Glomerular visceral epithelial cell (primary cell): ENCODE results near the gene RIPOR2.
"Not testable (repeated sequence)": the region's sequence is repeated elsewhere in the genome, so short reads cannot be mapped to it uniquely, and the experiment has no call there.

ENCODE experiments used
- DNase-seq: peaks from one replicate; pipeline ENCODE4 v3.0.0-alpha.2; 2016; ENCODE audit errors: extremely low spot score

Gene RIPOR2

DNA sequence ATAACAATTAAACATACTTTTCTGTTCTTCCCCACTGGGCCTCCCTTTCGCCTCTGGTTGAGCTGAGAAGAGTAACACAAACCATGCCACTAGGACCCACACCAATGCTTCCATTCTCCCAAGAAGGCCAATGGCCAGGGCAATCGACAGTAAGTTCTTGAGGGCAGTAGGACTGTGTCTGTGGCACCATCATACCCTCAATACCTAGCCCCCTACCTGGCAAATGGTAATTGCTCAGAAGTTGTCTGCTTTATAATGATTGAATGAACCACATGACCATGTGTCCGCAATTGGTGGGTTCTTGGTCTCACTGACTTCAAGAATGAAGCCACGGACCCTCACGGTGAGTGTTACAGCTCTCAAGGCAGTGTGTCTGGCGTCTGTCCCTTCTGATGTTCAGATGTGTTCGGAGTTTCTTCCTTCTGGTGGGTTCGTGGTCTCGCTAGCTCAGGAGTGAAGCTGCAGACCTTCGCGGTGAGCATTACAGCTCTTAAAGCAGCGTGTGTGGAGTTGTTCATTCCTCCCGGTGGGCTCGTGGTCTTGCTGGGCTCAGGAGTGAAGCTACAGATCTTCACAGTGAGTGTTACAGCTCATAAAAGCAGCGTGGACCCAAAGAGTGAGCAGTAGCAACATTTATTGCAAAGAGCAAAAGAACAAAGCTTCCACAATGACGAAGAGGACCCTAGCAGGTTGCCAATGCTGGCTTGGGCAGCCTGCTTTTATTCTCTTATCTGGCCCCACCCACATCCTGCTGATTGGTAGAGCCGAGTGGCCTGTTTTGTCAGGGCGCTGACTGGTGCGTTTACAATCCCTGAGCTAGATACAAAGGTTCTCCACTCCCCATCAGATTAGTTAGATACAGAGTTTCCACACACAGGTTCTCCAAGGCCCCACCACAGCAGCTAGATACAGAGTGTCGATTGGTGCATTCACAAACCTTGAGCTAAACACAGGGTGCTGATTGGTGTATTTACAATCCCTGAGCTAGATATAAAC is 170.6 kb downstream of the RIPOR2 start:
- not testable (repeated sequence) for DNase-seq

DNA sequence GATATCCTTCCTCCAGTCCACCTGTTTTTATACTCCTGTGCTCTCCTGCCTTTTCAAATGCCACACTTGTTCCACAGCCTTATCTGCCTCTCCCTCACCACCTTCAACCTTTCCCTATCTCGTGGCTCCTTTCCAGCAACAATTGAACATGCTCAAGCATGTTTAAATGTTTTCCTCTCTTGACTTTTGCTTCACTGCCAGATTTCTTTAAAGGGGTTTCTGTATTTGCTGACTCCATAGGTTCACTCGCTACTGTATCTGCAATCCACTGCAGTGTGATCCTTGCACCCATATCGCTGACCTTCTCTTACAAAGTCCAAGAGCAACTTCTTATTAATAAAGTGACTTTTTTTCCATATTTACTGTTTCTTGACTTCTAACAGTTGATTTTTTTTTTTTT is 172.2 kb downstream of the RIPOR2 start:
- no peak for DNase-seq

GRCh38 chr6:24761851-24762250 is 173.9 kb downstream of the RIPOR2 start:
- DNase-seq: no peak

DNA sequence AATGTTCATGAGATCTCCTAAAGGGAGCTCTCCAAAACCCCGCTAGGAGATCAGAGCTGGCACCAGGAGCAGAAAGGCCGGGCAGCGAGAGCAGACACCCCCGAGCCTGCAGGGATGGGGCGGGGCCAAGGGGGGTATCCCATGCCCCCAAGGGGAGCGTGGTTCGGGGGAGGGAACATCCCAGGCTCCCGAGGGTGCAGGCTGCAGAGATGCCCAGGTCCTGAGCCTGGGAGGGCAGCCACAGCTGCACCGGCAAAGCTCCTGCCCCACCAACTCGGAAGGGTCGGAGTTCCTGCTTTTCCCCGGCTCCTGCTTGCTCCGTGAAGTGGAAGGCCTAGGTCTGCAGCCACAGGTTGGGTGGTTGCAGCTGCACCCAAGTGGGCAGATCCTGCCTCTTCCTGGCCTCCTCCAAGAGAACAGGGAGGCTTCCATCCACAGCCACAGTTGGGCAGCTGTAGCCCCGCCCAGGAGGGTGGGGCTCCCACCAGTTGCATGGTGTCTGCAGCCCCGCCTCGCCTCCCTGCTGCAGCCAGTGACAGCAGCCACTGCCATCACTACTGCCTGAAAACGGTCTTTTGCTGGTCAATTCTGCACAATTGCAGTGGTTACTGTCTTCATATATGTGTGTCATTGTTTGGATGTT is 174.4 kb downstream of the RIPOR2 start:
- no peak for DNase-seq

GRCh38 chr6:24760210-24760609 is 175.6 kb downstream of the RIPOR2 start:
- DNase-seq: no peak

- DNase-seq: no peak
Observed at GRCh38 chr6:24759718-24760117, 176.0 kb downstream of the RIPOR2 start.

GRCh38 chr6:24757611-24758010 is 178.1 kb downstream of the RIPOR2 start:
- DNase-seq: no peak

DNA sequence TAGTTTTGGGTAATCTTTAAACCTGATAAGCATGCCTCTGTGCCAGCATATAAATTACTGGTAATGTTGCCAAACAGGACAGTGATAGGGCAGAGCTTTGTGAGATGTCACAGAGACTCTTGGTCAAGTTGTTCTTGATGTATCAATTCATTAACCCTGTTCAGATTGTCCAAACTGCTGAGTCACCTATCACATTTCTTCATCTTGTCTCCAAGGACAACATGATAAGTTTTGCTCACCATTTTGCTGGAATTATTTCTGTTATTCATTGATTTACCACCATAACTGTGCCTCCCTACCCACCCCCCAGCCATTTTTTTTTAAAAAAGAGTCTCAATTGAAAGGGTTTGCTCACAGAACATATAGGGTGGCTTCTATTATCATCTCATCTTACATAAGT is 180.5 kb downstream of the RIPOR2 start:
- no peak for DNase-seq

DNA sequence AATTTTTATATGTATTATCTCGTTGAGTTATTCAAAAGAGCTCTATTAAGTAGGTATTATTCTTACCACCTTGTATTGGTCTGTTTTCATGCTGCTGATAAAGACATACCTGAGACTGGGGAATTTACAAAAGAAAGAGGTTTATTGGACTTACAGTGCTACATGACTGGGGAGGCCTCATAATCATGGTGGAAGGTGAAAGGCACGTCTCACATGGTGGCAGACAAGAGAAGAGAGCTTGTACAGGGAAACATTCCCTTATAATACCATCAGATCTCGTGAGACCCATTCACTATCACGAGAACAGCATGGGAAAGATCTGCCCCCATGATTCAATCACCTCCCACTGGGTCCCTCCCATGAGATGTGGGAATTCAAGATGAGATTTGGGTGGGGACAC is 181.4 kb downstream of the RIPOR2 start:
- not testable (repeated sequence) for DNase-seq
